GM13976 (cell line): Measurements from ENCODE around the gene U2AF1L4.

Source experiments
- DNase-seq: peaks from one replicate; pipeline ENCODE4 v3.0.0; 2012; ENCODE audit warnings: low spot score
- CTCF ChIP-seq: IDR thresholded peaks from 2 replicates; pipeline ENCODE4 v1.5.1; 2012; ENCODE audit warnings: borderline replicate concordance, mild to moderate bottlenecking; ENCODE audit not compliant: insufficient read depth; ENCODE audit errors: extremely low read depth, missing control alignments, control extremely low read depth
- in situ Hi-C: fragments of 300-500 bp; cut with MboI; formaldehyde crosslinking; loops from one replicate; pipeline ENCODE4 v1.12.0; 2022; ENCODE audit warnings: low sequenced_read_pairs, mixed read lengths, inconsistent platforms; ENCODE audit not compliant: unreplicated experiment

U2AF1L4 gene

GRCh38 chr19:35780058-35780457 lies 34.8 kb upstream of the U2AF1L4 start:
- in situ Hi-C loops, result no loop called here
- TF ChIP-seq CTCF, result no peak
- no peak for DNase-seq

GRCh38 chr19:35779033-35779432 lies 33.8 kb upstream of the U2AF1L4 start:
- no peak for TF ChIP-seq CTCF
- in situ Hi-C loops, result no loop called here
- DNase-seq, result no peak

- DNase-seq, result no peak
- in situ Hi-C loops, result no loop called here
- TF ChIP-seq CTCF, result no peak
Observed at GRCh38 chr19:35777961-35778360, 32.7 kb upstream of the U2AF1L4 start.

- no peak for DNase-seq
- TF ChIP-seq CTCF, result no peak
- in situ Hi-C loops, result no loop called here
Observed at GRCh38 chr19:35777086-35777841, 32.0 kb upstream of the U2AF1L4 start.

GRCh38 chr19:35776102-35776788 lies 31.0 kb upstream of the U2AF1L4 start:
- TF ChIP-seq CTCF, result no peak
- no peak for DNase-seq
- in situ Hi-C loops, result no loop called here

- no peak for TF ChIP-seq CTCF
- in situ Hi-C loops, result no loop called here
- peak; percentile 100 for DNase-seq
Observed at GRCh38 chr19:35775298-35776101, 30.3 kb upstream of the U2AF1L4 start, which contains the start of gene ARHGAP33. Gene ARHGAP33 (plus strand): TSS chr19:35775564. CDS start chr19:35775659, 95 bp downstream.
